Testis (tissue), 3 donors: Measurements from ENCODE around the gene SLC18A2. TPM values are rescaled to one million over a fixed set of nuclear protein-coding genes. Genes with fewer than 3 reads are reported as not detected.
"Not testable (repeated sequence)": the region's sequence is repeated elsewhere in the genome, so short reads cannot be mapped to it uniquely, and the experiment has no call there.

Experiments
- DNase-seq: peaks from one replicate; pipeline ENCODE4 v3.0.0-alpha.2; 2019
- H3K27ac ChIP-seq, 2 donors: fragments of 200-600 bp; sonication (generic); one replicate each; pipeline ENCODE4 v1.5.1; 2019
- H3K27me3 ChIP-seq: fragments of 200-600 bp; sonication (generic); one replicate; pipeline ENCODE4 v1.5.1; 2019
- H3K36me3 ChIP-seq: fragments of 200-600 bp; sonication (generic); one replicate; pipeline ENCODE4 v1.5.1; 2017; ENCODE audit warnings: low read depth; ENCODE audit errors: missing control alignments
- H3K4me1 ChIP-seq: fragments of 200-600 bp; sonication (generic); one replicate; pipeline ENCODE4 v1.5.1; 2019
- H3K4me3 ChIP-seq, 2 donors: fragments of 200-600 bp; sonication (generic); one replicate each; pipeline ENCODE4 v1.5.1; 2017 to 2019
- H3K9me3 ChIP-seq: fragments of 200-600 bp; sonication (generic); one replicate; pipeline ENCODE4 v1.5.1; 2017
- CTCF ChIP-seq, 3 experiments: fragments of 450-650 bp in 2 of 3; fragments of 200-600 bp in 1 of 3; sonication (generic) in 1 of 3; IDR thresholded peaks; one replicate each; pipeline ENCODE4 v1.5.1; 2016 to 2019; ENCODE audit warnings: antibody characterized with exemption in 3 of 3, mild to moderate bottlenecking in 2 of 3, moderate library complexity in 1 of 3
- POLR2A ChIP-seq: fragments of 450-650 bp; IDR thresholded peaks from one replicate; pipeline ENCODE4 v1.6.1; 2017; ENCODE audit warnings: antibody characterized with exemption, mild to moderate bottlenecking, moderate library complexity
- WGBS, 2 donors: methylation state at CpG; one replicate each; pipeline ENCODE4 v1.1.5; 2018; 5-methylcytosine and 5-hydroxymethylcytosine counted together
- intact Hi-C: fragments of 100-400 bp; cut with DNase I; formaldehyde crosslinking; loops from one replicate; pipeline ENCODE4 v1.15.1; 2023; ENCODE audit warnings: low total_unique reads
- polyA plus RNA-seq: library from polyadenylated mRNA; stranded (reverse); fragments of 350-450 nt; fragmentation: Illumina TruSeq; extraction: RNeasy Lipid Tissue Mini Kit (QIAGEN cat#74804); gene quantifications from one replicate; pipeline ENCODE4 v1.2.3, GENCODE V29; 2014; ENCODE audit warnings: low read depth, low replicate concordance; ENCODE audit not compliant: insufficient read depth
- total RNA-seq, 2 donors: library from RNA; depleted of rRNA; stranded (reverse); fragments of >200 nt; gene quantifications; one replicate each; pipeline ENCODE4 v1.2.3, GENCODE V29; 2016

SLC18A2 gene
- total and polyA plus RNA-seq, 3 donors from 2014 or later = 1.9 to 2.4 (median 2.0) TPM

DNA sequence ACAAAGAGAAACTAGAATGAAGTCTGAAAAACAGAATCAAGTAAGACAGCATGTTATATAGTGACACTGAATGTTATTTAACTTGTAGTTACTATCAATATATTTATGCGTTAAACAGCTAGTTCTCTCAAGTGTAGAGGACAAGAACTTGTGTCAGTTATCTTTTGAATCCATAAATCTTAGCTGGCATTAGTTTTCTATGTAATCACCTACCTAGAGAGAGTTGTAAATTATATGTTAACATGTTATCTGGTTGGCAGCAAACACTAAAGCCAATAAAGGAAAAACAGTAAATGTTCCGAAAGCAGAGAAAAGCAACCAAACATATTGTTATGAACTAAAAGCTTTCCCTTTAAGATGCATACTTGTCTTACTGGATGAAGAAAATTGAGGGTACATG, 36.8 kb downstream of the SLC18A2 start:
- 87 to 89% methylated on average over 2 of the region's 2 CpGs for WGBS, 2 donors
- DNase-seq = no peak
- H3K4me3 ChIP-seq = no peak overlapping the region

GRCh38 chr10:117284716-117285494, 44.0 kb downstream of the SLC18A2 start:
- no peaks in the 10 kb centered on the region for H3K27me3 ChIP-seq
- no peaks in the 10 kb centered on the region for H3K36me3 ChIP-seq
- WGBS, 2 donors = 92 to 95% methylated on average over 12 of the region's 12 CpGs
- intact Hi-C loops = no loop called here
- no peak for DNase-seq
- H3K27ac ChIP-seq = no peak overlapping the region
- no peak for TF ChIP-seq CTCF (IDR thresholded peaks at IDR 0.05)
- no peak for TF ChIP-seq POLR2A
- no peaks in the 10 kb centered on the region for H3K4me1 ChIP-seq
- no peaks in the 10 kb centered on the region for H3K9me3 ChIP-seq
- no peak overlapping the region for H3K4me3 ChIP-seq

More for the DNA sequence above, 36.8 kb downstream of the SLC18A2 start:
- no peaks in the 10 kb centered on the region for H3K27me3 ChIP-seq
- H3K9me3 ChIP-seq = no peaks in the 10 kb centered on the region
- H3K36me3 ChIP-seq = no peaks in the 10 kb centered on the region
- intact Hi-C loops = no loop called here
- TF ChIP-seq CTCF (IDR thresholded peaks at IDR 0.05) = no peak
- TF ChIP-seq POLR2A = no peak
- no peaks in the 10 kb centered on the region for H3K4me1 ChIP-seq
- no peak overlapping the region for H3K27ac ChIP-seq

- WGBS, 2 donors = 92 to 96% methylated on average over 10 of the region's 10 CpGs
- H3K27me3 ChIP-seq, H3K4me1 ChIP-seq, H3K36me3 ChIP-seq, intact Hi-C loops, H3K4me3 ChIP-seq, DNase-seq, H3K27ac ChIP-seq, H3K9me3 ChIP-seq: not testable (repeated sequence)
Observed at GRCh38 chr10:117290872-117291271, 50.0 kb downstream of the SLC18A2 start.

DNA sequence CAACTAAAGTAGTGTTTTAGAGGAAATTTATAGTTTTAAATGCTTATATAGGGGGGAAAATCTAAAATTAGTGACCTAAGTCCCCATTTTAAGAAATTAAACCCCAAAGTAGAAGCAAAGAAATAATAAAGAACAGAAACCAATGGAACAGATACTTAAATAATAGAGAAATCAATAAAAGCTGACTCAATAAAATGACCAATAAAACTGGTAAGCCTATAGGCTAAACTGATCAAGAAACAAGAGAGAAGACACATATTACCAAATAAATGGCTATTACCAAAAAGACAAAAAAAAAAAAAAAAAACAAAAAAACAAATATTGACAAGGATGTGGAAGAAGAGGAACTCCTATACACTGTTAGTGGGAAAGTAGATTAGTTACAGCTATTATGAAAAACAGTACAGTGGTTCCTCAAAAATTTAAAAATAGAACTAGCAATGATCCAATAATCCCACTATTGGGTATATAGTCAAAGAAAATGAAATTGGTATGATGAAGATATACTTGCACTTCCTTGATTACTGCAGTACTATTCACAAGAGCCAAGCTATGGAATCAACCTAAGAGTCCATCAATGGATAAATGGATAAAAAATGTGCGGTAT, 53.2 kb downstream of the SLC18A2 start:
- WGBS, 2 donors = 92 to 96% methylated on average over 1 of the region's 1 CpG
- Histone ChIP-seq H3K4me1 (no peaks in the 10 kb centered on the region), H3K27me3 (no peaks in the 10 kb centered on the region), H3K36me3 (no peaks in the 10 kb centered on the region), H3K9me3 (no peaks in the 10 kb centered on the region), H3K27ac (no peak overlapping the region), H3K4me3 (no peak overlapping the region)
- TF ChIP-seq POLR2A (no peak), CTCF (IDR thresholded peaks at IDR 0.05) (no peak)
- intact Hi-C loops = no loop called here
- no peak for DNase-seq

GRCh38 chr10:117294735-117295134, 53.8 kb downstream of the SLC18A2 start:
- no peak for DNase-seq
- H3K4me3 ChIP-seq = no peak overlapping the region
- no peak overlapping the region for H3K27ac ChIP-seq
- no peaks in the 10 kb centered on the region for H3K4me1 ChIP-seq
- 94 to 96% methylated on average over 2 of the region's 2 CpGs for WGBS, 2 donors
- H3K27me3 ChIP-seq = no peaks in the 10 kb centered on the region
- no peaks in the 10 kb centered on the region for H3K9me3 ChIP-seq
- intact Hi-C loops = no loop called here
- H3K36me3 ChIP-seq = no peaks in the 10 kb centered on the region
- TF ChIP-seq CTCF (IDR thresholded peaks at IDR 0.05) (no peak), POLR2A (no peak)
